Type B pancreatic cell (in vitro differentiated cells): Measurements from ENCODE around the gene NHSL1. TPM values are rescaled to one million over a fixed set of nuclear protein-coding genes. Genes with fewer than 3 reads are reported as not detected.
A peak's percentile ranks its signal among the peaks of the same experiment; 100 is the strongest.

Experiments used
- DNase-seq: peaks from one replicate; pipeline ENCODE4 v3.0.0; 2021; ENCODE audit warnings: mixed read lengths; ENCODE audit not compliant: unreplicated experiment; ENCODE audit errors: extremely low spot score
- H3K27ac Mint-ChIP-seq: 2 replicates; pipeline ENCODE4 v1.8.0; 2021; ENCODE audit warnings: mild to moderate bottlenecking, mixed read lengths
- H3K27me3 Mint-ChIP-seq: 2 replicates; pipeline ENCODE4 v1.8.0; 2021; ENCODE audit warnings: mixed read lengths
- H3K36me3 Mint-ChIP-seq: 2 replicates; pipeline ENCODE4 v1.8.0; 2021; ENCODE audit warnings: mixed read lengths
- H3K4me1 Mint-ChIP-seq: one replicate; pipeline ENCODE4 v1.8.0; 2021; ENCODE audit warnings: mixed read lengths; ENCODE audit not compliant: unreplicated experiment
- H3K4me3 Mint-ChIP-seq: 2 replicates; pipeline ENCODE4 v1.8.0; 2021; ENCODE audit warnings: mild to moderate bottlenecking, mixed read lengths
- H3K9me3 Mint-ChIP-seq: 2 replicates; pipeline ENCODE4 v1.8.0; 2021; ENCODE audit warnings: mixed read lengths
- total RNA-seq: library from RNA; stranded (reverse); gene quantifications from 2 replicates; pipeline ENCODE4 v1.2.1, GENCODE V29; 2021; ENCODE audit warnings: low replicate concordance
- TF ChIP-seq, protein P1 (sequence below): fragments of 200-600 bp; sonication (generic); conservative IDR thresholded peaks from 2 replicates; pipeline ENCODE4 v1.5.0; 2021; ENCODE audit warnings: antibody characterized with exemption, mild to moderate bottlenecking

Gene NHSL1
- total RNA-seq, 1 donor from 2014 or later: 29.7 TPM

DNA sequence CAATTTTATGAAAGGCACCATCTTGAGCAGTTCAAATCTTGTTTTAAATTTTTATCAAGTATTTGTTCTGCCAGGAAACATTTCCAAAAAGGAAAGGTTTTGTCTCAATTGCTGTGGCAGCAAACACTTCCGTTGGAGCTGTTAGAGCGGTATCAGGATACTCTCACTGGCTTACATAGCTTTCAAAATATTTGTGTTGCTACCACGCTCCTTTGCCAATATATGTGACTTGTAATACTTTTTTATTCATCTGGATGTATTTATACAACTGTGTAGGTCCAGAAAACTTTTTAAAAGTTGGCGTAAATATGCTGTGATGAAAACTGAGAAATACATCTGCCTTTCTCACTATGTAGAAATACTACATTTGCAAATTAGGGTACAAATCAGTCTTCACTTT lies 37.8 kb upstream of the NHSL1 start:
- Mint-ChIP-seq H3K27ac (no peak overlapping the region), H3K9me3 (no peaks in the 10 kb centered on the region), H3K27me3 (no peaks in the 10 kb centered on the region), H3K36me3 (peaks cover 4% of the 10 kb centered on the region), H3K4me3 (no peak overlapping the region), H3K4me1 (peaks cover 28% of the 10 kb centered on the region)
- TF ChIP-seq, protein P1, sequence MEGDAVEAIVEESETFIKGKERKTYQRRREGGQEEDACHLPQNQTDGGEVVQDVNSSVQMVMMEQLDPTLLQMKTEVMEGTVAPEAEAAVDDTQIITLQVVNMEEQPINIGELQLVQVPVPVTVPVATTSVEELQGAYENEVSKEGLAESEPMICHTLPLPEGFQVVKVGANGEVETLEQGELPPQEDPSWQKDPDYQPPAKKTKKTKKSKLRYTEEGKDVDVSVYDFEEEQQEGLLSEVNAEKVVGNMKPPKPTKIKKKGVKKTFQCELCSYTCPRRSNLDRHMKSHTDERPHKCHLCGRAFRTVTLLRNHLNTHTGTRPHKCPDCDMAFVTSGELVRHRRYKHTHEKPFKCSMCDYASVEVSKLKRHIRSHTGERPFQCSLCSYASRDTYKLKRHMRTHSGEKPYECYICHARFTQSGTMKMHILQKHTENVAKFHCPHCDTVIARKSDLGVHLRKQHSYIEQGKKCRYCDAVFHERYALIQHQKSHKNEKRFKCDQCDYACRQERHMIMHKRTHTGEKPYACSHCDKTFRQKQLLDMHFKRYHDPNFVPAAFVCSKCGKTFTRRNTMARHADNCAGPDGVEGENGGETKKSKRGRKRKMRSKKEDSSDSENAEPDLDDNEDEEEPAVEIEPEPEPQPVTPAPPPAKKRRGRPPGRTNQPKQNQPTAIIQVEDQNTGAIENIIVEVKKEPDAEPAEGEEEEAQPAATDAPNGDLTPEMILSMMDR: no peak
- DNase-seq: no peak

DNA sequence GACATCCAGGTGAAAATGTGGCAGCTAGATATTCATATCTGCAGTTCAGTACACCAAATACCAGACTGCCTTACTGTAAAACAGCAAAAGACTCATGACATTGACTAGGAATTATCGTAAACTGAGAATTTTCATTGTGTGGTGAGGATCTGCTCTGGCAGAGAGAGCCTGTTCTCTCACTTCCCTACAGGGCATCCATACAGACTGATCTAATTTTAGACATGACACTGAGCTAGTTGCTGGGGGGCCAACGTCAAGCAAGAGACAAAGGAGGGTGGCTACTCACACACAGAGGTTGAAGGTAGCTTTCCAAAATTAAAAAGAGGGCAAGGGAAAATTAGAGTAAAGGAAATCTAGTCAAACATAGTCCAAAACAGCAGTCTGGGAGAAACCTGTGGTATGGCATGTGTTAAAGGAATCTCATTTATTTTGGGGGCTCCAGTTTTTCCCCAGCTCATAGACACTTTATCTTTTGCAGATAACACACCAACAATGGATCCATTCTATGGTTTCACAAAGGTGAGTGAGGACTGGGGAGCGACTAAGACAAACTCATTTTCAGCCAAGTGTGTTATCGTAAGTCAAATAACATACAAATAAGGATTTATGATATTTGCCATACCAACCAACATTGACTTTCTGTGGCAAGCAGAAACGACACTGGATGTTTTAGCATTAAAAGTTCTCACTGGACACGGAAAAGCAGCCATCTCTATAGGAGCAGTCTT lies 36.6 kb upstream of the NHSL1 start:
- no peak for DNase-seq
- no peaks in the 10 kb centered on the region for H3K27me3 Mint-ChIP-seq
- peak overlapping the region; percentile 25 for H3K27ac Mint-ChIP-seq
- H3K4me1 Mint-ChIP-seq: peaks cover 23% of the 10 kb centered on the region
- H3K4me3 Mint-ChIP-seq: no peak overlapping the region
- no peaks in the 10 kb centered on the region for H3K9me3 Mint-ChIP-seq
- TF ChIP-seq, protein P1: no peak
- H3K36me3 Mint-ChIP-seq: peaks cover 8% of the 10 kb centered on the region

DNA sequence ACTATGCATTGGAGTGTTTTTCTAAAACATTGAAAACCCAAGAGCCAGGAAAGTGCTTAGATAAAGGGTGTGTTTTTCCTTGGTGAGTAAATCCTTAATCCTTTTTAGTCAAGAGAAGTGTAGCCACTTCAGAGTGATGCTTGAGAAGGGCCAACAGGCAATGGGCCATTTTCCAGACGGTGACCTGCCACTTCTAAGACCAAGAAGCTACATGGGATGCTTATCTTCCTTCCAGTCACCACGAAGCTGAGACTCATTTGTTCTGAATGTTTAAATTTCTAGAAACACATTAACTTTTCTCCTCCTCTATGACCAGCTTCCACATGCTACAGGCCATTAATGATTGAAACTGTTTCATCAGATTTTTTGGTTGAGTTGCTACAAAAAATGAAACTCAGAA lies 34.4 kb upstream of the NHSL1 start:
- TF ChIP-seq, protein P1: no peak
- no peaks in the 10 kb centered on the region for H3K27me3 Mint-ChIP-seq
- no peaks in the 10 kb centered on the region for H3K9me3 Mint-ChIP-seq
- H3K36me3 Mint-ChIP-seq: peaks cover 8% of the 10 kb centered on the region
- DNase-seq: no peak
- H3K4me3 Mint-ChIP-seq: no peak overlapping the region
- H3K27ac Mint-ChIP-seq: no peak overlapping the region
- H3K4me1 Mint-ChIP-seq: peaks cover 20% of the 10 kb centered on the region

DNA sequence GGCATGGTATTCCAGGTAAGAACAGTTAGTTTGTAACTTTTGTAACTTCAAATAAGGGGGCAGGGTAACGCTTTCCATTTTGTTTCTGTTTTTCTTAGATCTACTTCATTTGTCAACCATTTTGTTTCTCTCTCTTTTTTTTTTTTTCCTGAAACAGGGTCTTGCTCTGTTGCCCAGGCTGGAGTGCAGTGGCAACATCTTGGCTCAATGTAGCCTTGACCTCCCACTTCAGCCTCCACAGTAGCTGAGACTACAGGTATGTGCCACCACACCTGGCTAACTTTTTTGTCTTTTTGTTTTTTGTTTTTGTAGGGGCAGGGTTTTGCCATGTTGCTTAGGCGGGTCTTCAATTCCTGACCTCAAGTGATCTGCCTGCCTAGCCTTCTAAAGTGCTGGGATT lies 32.1 kb upstream of the NHSL1 start:
- Mint-ChIP-seq H3K36me3 (peaks cover 12% of the 10 kb centered on the region), H3K27me3 (no peaks in the 10 kb centered on the region), H3K4me1 (peaks cover 38% of the 10 kb centered on the region), H3K9me3 (peaks cover 5% of the 10 kb centered on the region), H3K4me3 (no peak overlapping the region), H3K27ac (no peak overlapping the region)
- TF ChIP-seq, protein P1: no peak
- DNase-seq: no peak

DNA sequence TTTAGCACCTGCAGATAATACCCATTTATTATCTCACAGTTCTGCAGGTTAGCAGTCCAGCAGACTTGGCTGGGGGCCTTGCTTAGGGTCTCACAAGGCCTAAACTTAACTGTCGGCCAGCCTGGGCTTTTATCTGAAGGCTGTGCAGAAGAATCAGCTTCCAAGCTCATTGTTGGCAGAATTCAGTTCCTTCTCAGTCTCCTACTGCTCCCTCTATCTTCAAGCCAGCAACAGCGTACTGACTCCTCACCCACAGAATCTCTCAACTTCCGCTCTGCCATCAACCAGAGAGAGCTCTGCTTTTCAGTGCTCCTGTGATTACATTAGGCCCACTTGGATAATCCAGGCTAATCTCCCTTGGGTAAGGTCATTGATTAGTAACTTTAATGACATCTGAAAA lies 30.2 kb upstream of the NHSL1 start:
- DNase-seq: no peak
- no peaks in the 10 kb centered on the region for H3K27me3 Mint-ChIP-seq
- TF ChIP-seq, protein P1: no peak
- H3K9me3 Mint-ChIP-seq: peaks cover 5% of the 10 kb centered on the region
- H3K36me3 Mint-ChIP-seq: peaks cover 12% of the 10 kb centered on the region
- peaks cover 34% of the 10 kb centered on the region for H3K4me1 Mint-ChIP-seq
- no peak overlapping the region for H3K27ac Mint-ChIP-seq
- H3K4me3 Mint-ChIP-seq: no peak overlapping the region
